GOT3 (cell line): ENCODE results near the gene TRIM39.
"Not testable (repeated sequence)": the region's sequence is repeated elsewhere in the genome, so short reads cannot be mapped to it uniquely, and the experiment has no call there.

Source experiments
- DNase-seq: peaks from one replicate; lab custom pipeline; 2025; ENCODE audit warnings: mixed read lengths; lab: John Stamatoyannopoulos, UW

TRIM39 gene

DNA sequence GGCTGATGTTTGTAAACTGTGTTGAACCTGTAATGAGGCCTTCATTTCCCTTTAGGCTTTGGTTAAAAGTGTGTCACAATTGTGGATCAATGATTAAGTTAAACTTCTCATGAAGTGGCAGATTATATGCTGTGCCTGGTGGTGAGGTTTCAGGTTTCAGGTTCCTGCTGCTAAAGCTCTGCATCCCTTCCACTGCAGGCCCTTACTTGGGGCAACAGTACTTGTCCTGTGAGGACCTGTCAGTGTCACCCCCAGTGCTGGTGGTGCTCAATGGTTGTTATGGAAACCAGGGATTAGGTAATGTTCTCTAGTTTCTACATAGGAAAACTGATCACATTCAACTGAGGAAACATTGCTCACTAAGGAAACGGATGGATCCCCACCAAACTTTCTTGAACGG is 36.7 kb downstream of the TRIM39 start:
- no peak for DNase-seq

DNA sequence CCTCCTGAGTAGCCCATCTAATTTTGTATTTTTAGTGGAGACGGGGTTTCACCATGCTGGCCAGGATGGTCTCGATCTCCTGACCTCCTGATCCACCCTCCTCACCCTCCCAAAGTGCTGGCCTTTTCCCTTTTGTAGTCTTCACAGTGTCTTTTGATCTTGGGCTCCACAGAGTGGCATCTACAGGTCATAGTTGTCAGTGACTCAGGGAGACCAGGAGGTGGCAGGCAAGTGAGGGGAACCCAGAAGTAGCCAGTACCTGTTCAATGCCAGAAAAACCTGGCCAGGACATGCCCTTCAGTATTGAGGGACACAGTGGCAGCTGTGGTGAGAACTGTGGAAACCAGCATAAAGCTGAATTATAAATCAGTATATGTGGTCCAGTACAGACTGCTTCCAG is 37.9 kb downstream of the TRIM39 start:
- DNase-seq = no peak

DNA sequence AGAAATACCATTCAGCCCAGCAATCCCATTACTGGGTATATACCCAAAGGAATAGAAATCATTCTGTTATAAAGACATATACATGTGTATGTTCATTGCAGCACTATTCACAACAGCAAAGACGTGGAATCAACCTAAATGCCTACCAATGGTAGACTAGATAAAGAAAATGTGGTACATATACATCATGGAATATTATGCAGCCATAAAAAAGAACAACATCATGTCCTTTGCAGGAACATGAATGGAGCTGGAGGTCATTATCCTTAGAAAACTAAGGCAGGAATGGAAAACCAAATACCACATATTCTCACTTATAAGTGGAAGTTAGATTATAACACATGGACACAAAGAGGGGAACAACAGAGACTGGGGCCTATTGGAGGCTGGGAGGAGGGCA is 42.6 kb downstream of the TRIM39 start:
- DNase-seq = not testable (repeated sequence)

DNA sequence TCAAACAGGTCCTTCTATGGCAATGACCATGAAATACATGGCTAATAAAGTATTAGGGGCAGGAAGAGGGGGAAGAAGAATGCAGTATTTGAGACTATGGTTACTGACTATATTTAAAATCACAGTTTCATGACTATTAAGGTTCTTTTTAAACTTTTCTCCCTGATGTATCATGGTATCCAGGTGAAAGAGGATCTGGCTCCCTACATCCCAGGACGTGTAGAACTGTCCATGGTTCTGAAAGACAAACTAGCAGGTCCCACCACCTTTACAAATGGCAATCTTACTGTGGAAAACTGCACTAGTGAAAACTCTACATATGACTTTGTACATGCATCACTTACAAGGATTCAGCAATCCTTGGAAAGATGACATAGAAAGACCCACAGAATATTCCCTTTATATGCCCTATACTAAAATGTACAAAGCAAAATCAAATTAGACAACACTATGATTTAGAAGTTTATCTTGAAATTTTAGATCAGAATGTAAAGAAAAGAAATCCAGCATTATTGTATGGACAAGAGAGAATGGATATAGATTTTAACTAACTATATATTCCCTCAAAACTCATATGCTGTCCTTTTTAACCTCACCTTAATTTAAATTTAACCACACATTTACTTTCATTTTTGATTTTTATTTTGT is 51.7 kb downstream of the TRIM39 start:
- no peak for DNase-seq

DNA sequence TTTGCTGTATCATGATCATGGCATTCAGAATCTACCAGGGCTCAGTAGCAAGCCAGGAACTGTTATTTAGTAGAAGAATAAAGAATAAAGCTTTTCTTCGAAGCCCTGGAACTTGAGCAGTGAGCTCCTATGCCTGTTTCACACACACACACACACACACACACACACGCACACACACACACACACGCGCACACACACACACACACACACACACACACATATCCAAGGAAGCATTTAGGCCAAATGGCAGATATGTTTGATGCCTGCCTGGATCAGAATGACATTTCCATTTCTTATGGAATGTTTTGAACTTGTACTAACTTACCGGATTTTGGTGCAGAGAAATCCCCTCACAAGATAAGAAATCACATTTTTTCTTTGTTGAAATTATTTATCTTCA is 53.7 kb downstream of the TRIM39 start:
- DNase-seq = no peak

DNA sequence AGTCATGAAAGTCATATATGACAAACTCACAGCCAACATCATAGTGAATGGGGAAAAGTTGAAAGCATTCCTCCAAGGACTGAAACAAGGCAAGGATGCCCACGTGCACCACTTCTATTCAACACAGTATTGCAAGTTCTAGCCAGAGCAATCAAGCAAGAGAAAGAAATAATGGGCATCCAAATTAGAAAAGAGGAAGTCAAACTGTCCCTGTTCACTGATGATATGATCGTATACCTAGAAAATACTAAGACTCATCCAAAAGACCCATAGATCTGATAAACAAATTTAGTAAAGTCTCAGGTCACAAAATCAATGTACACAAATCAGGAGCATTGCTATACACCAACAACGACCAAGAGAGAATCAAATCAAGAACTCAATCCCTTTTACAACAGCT is 59.4 kb downstream of the TRIM39 start:
- DNase-seq = no peak

DNA sequence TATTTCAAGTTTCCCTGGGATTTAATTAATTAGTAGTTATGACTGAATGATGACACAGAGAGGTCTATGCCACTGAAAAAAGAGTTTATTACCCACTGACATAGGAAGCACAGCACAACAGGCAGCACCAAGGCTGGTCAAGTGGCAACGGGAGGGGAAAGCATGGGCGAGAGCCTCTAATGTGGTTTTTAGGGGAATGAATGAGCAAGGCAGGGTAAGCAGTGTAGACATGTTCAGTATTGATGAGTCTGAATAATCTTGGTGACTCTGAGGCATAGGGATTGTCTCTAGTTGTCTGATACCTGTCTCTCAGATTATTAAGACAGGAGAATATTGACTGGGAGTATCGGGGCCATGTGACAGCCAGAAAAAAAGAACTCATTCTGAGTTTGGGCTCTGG is 64.5 kb downstream of the TRIM39 start:
- DNase-seq = no peak
